ENCODE results near the gene LGMN.
A peak's percentile ranks its signal among the peaks of the same experiment; 100 is the strongest.
"Not testable (repeated sequence)": the region's sequence is repeated elsewhere in the genome, so short reads cannot be mapped to it uniquely, and the experiment has no call there.

LGMN gene

DNA sequence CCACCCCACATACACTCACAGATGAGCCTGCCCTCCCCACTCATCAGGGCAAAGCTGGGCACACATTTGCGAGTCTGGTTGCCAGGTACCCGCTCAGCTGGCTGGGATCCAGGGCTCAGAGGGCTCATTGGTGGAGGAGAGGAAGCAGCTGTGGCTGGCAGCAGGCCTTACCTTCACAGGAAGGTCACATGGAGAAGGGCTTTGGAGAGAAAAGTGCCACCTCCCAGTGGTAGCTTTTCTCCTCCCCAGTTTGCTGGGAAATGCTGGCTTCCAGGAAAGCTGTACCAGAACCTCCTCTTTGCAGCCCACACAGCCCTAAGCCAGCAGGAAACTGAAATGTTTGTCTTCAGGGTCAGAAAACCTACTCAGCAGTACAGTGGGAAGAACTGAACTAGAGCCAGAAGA is 55.6 kb downstream of the LGMN start:
- peak; percentile 39 for DNase-seq

DNA sequence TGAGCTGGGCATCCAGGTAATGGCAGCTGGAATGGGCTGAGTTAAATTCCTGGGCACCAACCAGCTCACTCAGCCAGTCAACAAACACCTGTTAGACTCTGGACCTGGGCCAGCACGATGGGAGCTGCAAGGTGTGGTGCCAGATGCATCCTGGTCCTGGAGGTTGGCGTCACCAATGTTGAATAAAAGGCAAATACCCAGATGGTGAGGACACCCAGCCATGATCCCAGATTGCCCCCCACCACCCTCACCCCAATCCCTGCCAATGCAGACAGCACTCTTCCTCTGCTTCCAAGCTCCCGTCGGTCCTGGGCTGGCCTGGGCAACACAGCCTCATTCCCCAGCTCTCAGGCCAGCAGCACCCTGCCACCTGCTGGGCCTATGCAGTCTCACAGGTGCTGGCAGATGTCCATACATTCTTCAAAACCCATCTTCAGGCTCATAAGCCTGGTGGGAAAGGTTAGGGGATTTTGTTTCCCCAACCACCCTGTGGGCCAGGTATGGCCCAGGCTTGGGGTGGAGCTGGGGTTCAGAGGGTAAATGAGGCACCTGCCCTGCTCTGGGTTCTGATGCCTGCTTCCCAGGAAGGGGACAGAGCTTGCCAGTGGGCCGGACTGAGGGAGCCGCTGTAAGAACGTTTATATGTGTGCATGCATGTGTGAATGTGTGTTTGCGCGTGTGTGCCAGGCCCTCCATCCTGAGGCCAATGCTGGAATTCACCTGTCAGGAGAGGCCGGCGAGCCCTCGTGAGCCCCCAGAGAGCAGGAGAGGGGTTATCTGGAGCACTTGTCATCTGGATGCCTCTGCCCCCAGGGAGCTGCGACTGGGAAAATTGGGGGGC is 58.0 kb downstream of the LGMN start:
- no peak for DNase-seq

DNA sequence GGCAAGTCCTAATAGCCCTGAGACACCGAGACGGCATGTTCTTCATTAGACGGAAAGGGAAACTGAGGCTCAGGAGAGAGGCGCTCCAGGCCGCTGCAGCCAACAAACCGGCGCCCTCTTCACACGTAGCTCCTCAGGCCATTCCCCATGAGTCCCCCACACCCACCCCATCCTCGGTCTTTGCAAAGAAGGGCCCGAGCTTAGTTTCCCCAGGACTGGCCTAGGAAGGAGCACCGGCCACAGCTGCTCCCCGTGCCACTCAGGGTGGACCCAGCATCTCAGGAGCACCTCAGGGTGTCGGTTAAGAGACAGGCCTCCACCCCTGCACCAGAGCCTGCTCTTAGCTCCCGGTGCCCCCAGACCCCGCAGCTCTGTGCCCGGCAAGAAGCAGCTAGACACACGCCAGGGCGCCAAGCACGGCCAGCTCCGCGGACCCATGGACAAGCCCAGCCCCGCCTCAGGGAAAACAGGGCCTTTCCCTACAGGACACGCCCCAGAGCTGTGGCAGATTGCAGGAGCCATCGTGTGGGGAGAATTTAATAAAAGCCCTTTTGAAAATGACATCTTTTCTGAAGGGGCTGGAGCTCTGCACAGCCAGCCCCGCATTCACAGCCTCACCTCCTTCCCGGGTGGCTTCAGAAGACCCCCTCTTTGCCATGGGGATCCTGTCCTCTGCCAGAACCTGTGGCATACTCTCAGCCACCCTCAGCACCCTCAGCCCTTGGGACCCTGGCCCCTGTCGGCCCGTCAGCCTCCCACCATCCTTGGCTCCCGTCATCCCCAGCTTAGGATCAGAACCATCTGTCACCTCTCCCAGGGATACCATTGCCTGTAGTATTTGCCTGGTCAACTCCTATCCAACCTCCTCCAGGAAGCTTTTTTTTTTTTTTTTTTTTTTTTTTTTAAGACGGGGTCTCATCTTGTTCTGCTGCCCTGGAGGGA is 59.7 kb downstream of the LGMN start:
- no peak for DNase-seq

DNA sequence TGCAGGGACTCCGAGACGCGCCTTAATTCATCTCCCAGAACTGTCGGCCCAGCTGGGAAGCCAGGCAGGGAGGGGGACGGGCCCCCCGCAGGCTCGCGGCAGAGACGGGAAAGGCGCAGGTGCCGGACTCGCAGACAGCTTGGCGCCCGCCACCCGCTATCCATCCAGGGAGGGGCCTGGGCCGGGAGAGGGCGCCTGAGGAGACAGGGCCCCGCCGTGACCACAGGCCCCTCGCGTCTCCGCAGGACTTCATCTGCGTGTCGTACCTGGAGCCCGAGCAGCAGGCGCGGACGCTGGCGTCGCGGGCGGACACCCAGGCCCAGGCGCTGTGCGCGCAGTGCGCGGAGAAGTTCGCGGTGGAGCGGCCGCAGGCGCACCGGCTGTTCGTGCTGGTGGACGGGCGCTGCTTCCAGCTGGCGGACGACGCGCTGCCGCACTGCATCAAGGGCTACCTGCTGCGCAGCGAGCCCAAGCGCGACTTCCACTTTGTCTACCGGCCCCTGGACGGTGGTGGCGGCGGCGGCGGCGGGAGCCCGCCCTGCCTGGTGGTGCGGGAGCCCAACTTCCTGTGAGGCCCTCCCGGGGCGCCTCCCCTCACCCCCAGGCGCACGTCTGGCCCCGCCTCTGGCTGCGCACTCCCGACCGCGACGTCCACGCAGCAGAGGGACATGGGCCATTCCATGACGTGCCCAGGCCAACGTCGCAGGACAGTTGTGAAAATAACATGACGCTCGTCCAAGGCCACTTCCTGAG is 60.6 kb downstream of the LGMN start:
- no peak for DNase-seq

DNA sequence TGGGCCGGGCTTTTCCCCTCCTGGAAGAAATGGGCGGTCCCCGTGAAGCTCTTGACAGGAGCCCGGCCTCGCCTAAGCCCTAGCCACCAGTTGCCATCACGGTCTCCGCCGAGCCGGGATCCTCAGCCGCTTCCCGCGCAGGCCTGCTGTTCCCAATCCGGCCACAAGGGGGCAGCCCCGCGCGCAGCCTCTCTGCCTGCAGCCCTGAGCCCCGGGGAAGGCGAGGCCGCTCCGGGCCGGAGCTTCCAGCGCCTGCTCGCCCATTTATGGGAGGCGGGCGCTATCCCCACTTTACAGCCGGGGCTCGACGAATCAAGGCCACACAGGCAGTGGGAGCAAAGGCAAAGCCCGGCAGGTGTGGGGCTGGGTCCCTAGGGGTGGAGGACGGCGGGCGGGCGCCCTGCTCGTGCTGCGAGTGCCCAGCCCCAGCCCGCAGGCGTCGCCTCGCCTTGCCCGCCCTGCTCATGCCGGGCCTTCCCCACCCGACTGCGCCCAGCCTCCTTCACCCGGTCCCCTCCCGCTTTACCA is 61.5 kb downstream of the LGMN start:
- DNase-seq, result peak; percentile 57

DNA sequence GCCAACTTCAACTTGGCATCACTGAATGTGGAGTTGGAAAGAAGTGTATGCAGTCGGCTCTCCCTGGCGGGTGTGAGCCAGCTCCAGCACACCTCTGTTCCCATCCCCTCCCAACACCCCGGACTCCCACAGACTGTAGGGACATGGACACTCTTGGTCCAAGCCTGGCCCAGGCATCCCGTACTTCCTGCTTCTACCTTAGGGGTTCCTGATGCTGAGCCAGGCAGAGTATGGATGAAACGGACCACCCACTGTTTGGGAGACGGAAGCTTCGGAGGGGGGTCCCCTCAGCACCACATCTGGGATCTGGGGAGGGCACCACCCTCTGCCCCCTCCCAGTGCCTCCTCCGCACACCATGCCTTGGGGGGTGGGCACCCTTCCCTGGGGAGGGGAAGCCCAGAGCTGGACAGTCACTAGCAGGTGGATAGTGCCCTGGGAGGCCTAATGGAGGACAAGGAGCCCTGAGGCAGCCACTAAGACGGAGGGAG is 62.0 kb downstream of the LGMN start:
- DNase-seq, result no peak

DNA sequence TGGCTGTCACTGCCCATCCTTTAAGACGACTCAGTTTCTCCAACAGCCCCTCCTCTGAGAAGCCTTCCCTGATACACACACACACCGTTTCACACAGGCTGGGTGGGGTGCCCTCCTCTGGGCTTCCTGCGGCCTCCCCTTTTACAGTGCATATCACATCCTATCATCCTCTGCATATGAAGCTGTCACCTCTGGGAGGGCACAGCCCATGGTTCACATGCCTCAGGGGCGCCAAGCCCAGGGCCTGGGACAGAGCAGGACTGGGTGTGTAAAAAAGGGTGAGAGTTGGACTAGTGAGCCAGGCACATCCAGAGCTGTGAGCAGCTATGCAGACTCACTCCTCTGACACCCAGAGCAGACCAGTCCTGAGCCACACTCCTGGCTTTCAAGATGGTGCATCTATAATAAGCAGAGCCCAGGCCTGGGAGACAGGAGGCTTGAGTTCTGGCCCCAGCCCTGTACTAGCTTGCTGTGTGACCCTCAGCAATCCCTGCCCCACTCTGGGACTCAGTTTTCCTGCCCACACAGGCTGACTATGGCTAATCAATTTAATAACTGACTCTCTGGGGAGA is 62.6 kb downstream of the LGMN start:
- no peak for DNase-seq

DNA sequence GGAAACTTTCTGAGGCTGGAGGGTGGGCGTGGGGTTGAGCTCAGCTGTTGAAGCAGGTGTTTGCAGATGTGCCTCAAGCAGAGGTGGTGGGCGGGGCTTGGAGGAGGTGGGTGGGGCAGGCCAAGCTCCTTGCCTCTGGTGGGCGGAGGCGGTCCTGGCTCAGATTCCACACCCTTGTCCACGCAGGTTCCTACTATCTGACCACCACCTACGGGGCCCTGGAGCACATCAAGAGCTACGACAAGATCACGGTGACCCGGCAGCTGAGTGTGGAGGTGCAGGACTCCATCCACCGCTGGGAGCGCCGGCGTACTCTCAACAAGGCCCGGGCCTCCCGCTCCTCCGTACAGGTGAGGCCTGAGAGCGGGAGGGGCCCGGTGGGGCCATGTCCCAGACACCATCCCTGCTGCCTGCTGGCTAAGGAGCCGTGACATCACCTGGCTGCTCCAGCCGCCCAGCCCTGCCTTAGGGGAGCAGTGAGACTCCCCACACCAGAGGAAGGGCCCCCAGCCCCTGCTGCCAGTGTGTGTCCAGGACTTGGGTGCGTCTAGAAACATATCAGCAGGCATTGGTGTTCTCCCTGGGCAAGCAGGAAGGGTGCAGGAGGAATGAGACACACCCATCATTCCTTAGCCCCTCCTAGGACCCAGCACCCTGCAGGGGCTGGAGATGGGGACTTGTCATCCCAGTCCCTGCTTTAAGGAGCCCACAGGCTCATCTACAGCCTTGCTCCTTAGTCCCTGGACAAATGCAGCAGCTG is 63.4 kb downstream of the LGMN start:
- DNase-seq, result no peak

DNA sequence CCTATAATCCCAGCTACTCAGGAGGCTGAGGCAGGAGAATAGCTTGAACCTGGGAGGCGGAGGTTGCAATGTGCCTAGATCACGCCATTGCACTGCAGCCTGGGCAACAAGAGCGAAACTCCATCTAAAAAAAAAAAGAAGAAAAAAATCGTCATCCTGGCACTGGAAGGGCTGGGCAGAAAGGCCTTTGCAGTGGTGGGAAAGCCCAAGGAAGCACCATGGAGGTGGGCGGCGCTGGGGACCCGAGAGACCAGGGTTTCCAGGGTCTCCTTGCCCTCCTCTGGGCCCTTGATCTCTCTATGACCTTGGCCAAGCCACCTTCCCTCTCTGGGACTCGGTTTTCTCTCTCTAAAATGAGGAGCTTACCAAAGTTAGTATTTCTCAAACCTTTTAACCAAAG is 65.4 kb downstream of the LGMN start:
- no peak for DNase-seq

DNA sequence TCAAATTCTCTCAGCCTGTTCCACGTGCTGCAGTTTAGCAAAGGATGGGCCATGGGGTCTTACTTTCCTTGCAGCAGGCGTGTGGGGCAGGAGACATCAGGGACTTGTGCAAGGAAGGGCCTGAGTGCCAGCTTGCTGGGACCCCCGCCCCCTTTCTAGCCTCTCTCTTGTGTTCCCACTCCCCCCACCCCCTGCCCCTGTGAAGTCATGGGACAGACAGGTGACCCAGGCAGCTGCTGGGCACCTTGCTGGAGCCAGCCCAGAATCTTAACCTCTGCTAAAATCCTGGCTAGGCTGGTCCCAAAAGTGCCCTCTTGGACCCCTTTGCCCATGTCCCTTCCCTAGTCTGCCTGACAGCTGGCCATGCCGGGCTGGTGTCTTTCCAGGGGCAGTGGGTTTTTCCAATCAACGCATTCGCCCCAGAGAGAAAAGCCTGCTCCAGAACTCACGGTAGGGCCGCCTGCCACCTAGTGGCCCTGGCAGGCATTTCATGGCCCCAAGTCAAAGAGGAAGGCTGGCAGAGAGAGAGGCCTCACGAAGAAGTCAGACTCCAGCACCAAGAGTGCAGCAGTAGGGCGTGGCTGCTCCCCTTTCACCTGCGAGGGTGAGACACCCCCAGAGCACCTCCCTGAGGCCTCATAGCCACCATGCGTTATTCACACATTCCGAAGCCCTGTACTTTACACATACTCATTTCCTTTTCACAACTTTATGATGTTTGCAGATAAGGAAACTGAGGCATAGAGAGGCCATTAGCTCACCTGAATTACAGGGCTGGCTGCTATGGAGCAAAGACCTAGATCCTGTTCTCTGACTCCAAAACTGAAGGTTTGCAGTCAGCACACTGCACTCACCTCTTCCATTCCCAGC is 67.4 kb downstream of the LGMN start:
- peak; percentile 71 for DNase-seq

DNA sequence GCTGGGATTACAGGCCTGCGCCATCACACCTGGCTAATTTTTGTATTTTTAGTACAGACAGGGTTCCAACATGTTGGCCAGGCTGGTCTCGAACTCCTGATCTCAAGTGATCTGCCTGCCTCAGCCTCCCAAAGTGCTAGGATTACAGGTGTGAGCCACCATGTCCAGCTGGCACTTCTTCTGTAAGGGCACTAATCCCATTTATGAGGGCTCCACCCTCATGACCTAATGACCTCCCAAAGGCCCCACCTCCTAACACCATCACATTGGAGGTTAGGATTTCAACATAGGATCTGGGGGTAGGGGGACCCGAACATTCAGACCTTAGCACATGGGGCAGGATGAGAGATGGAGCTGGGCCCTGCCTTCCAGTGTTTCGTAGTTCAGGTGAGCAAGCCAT is 68.1 kb downstream of the LGMN start:
- not testable (repeated sequence) for DNase-seq

DNA sequence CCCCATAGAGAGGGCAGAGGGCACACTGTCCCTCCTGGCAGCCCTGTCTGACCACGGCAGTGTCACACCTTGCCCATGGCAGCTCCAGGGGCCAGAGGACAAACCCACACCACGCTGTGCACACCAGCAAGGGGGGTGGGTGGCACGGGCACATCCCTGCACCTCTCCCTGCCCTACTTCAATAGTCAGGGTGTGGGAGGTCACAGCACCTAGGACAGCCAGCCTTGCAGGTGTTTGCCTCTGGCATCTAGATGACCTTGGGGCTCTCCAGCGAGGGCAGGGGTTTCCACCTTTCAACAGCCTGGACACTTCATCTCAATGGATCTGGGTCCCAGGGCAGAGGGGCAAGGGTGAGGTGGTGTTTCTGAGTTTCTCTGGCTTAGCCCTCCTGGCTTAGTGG is 69.2 kb downstream of the LGMN start:
- no peak for DNase-seq

DNA sequence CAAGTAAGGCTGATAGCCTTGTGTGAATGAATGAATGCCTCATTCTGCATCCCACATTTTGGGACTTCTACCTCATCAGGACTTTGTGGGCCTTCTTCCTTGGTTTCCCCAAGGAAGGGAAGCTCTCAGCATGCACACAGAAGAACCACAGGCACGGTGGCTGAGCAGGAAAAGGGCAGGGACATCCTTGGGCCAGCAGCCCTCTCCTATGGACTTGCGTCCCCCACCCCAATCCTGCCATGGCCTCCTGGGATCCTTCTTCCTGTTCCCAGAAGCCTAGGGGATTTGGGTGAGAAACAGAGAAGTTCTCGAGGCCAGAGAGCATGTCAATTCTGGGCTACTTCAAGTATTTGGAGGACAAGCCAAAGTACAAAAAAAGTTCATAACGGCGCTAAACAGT is 69.7 kb downstream of the LGMN start:
- no peak for DNase-seq

DNA sequence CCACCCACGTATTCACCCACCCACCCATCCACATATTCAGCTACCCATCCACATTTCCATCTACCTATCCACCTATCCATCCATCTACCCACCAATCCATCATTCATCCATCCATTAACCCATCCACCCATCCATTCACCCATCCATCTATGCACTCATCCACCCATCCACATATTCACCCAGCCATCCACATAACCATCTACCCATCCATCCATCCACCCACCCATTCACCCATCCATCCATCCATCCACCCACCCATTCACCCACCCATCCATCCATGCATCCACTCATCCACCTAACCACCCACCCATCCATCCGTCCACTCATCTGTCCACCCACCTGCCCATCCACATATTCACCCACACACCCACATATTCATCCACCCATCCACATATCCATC is 70.5 kb downstream of the LGMN start:
- no peak for DNase-seq

DNA sequence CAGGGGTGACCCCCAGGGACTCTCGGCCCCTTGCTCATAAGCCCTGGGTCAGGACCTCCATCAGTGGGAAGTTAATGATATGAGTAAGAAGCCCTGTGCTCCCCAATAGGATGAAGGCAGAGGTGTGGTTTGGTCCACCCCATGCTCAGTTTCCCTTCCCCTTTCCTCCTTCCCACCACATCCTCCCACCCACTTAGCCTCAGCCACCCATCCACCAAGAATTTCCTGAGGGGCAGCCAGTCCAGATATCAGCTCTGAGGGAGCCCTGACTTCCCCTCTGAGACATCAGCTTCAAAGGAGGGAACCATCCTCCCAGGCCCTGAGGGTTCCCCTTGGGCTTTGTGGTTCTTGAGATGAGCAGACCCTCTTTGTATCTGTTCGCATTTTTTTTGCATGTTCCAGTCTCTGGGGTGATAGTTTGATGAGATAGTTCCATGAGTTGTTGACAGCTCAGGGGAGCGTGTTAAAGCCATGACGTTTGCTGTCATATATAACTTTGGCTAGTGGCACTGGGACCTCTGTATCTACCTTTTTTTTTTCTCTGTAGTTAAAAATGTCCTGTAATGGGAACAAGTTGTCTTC is 71.2 kb downstream of the LGMN start:
- DNase-seq, result no peak

DNA sequence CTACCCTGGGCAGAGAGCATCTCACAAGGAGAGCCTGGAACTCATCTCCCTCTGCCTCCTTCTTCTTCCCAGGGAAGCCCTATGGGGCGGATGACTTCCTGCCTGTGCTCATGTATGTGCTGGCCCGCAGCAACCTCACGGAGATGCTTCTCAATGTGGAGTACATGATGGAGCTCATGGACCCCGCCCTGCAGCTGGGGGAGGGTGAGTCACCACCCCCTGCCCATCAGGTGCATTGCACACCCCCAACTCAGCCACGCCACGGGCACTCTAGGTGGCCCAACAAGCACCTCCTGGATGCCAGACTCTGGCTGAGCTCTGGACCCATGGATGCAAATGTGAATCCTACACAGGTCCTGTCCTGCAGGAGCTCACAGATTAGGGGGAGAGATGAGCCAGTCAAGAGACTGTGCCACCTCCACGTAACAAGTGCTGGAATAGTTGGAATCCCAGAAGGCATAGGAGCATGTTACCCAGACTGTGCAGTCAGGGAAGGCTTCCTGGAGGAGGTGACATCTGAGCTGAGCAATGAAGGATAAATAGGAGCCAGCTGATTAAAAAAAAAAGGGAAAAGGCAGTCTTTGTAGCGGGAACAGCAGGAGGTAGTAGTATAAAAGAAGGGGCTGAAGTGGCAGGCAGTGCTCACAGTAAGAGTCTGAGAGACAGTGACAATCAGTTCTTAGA is 71.9 kb downstream of the LGMN start:
- DNase-seq, result no peak

DNA sequence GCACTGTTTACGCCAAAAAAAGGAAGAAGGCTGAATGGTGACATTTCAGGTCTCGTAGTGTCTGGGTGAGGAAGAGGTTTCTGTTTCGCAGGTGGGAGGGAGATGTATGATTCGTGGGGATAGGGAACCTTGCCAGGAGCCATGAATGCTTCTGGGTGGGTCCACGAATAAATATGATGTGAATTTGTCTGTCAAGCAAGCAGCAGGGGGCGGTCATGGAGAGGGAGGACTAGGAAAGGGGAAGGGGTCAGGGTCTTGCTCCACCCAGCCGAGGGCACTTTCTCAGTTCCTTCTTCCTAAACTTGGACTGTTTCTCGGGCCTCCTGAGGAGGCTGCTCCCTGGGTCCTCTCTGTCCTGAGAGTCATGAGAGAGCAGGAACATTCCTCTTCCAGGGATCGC is 72.5 kb downstream of the LGMN start:
- no peak for DNase-seq

DNA sequence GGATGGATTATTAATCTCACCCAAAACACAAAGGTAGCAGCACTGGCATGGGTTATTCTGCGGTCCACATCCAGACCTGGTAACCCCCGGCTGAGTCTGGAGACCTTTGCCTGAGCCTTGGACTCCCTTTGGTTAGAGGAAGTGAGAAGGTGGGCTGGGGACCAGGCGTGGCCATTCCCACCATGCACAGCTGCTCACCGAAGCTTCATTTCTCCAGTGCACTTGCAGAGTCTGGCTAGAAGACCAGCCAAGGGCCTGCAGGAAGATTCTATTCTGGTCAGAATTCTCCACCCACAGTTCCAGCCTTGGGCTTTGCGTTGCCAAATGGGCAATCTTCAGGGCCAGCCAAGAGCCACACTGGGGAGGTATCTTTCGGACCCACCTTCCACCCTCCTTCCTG is 73.0 kb downstream of the LGMN start:
- no peak for DNase-seq

DNA sequence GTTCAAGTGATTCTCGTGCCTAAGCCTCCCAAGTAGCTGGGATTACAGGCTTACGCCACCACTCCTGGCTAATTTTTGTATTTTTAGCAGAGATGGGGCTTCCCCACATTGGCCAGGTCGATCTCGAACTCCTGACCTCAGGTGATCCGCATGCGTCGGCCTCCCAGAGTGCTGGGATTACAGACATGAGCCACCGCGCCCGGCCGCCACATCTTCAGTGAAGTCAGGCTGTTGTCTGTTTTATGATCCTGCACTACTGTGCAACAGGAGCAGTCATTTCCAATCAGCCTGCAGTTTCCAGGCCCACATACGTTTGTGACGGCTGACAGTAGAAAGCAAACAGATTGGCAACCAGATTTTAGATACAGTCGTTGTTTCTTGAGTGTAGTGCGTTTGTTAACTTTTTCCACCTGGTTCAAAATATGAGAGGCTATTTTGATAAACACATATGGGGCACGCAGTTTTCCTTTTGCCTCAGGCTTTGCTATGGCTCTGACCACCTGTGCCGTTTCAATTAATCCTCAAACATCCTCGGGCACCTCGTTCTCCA is 74.8 kb downstream of the LGMN start:
- DNase-seq, result no peak
